Sigmoid colon (tissue), 7 donors: Measurements from ENCODE around the gene GPR3. TPM values are rescaled to one million over a fixed set of nuclear protein-coding genes. Genes with fewer than 3 reads are reported as not detected.
"Not testable (repeated sequence)": the region's sequence is repeated elsewhere in the genome, so short reads cannot be mapped to it uniquely, and the experiment has no call there.

Source experiments
- DNase-seq: peaks from one replicate; pipeline ENCODE4 v3.0.0-alpha.2; 2019
- H3K27ac ChIP-seq, 4 donors: fragments of 200-600 bp; sonication (generic); one replicate each; pipeline ENCODE4 v1.5.1; 2016 to 2019; ENCODE audit warnings: mild to moderate bottlenecking in 1 of 4
- H3K27me3 ChIP-seq, 3 donors: fragments of 200-600 bp; sonication (generic); one replicate each; pipeline ENCODE4 v1.5.1; 2019; ENCODE audit warnings: mild to moderate bottlenecking in 1 of 3
- H3K36me3 ChIP-seq, 4 donors: fragments of 200-600 bp; sonication (generic); one replicate each; pipeline ENCODE4 v1.5.1; 2016 to 2019
- H3K4me1 ChIP-seq, 4 donors: fragments of 200-600 bp; sonication (generic); one replicate each; pipeline ENCODE4 v1.5.1; 2017 to 2019
- H3K4me3 ChIP-seq, 4 donors: fragments of 200-600 bp; sonication (generic); one replicate each; pipeline ENCODE4 v1.5.1; 2017 to 2019; ENCODE audit warnings: mild to moderate bottlenecking in 2 of 4, moderate library complexity in 1 of 4
- H3K9me3 ChIP-seq, 4 donors: fragments of 200-600 bp in 3 of 4; sonication (generic) in 3 of 4; one replicate each; pipeline versions ENCODE4 v1.5.1 to v1.6.1; 2013 to 2019
- CTCF ChIP-seq, 4 experiments: fragments of 450-650 bp in 3 of 4; fragments of 200-600 bp in 1 of 4; IDR thresholded peaks; one replicate each; pipeline ENCODE4 v1.5.1; 2016 to 2019; ENCODE audit warnings: antibody characterized with exemption in 4 of 4, mild to moderate bottlenecking in 3 of 4, moderate library complexity in 2 of 4
- EP300 ChIP-seq, 4 donors: sonication (generic); formaldehyde crosslinking; IDR thresholded peaks; one replicate each; pipeline ENCODE4 v1.6.1; 2017; ENCODE audit warnings: antibody characterized with exemption in 4 of 4
- POLR2A ChIP-seq, 2 donors: fragments of 450-650 bp; IDR thresholded peaks; one replicate each; pipeline ENCODE4 v1.6.1; 2016; ENCODE audit warnings: antibody characterized with exemption in 2 of 2, mild to moderate bottlenecking in 2 of 2, moderate library complexity in 2 of 2
- POLR2AphosphoS5 ChIP-seq, 4 donors: sonication (generic); formaldehyde crosslinking; IDR thresholded peaks; one replicate each; pipeline ENCODE4 v1.6.1; 2017; ENCODE audit warnings: antibody characterized with exemption in 4 of 4
- WGBS, 2 donors: extraction: QIAGEN DNeasy Blood & Tissue Kit; methylation state at CpG; one replicate each; pipeline ENCODE4 v1.1.7; 2013; 5-methylcytosine and 5-hydroxymethylcytosine counted together
- intact Hi-C: fragments of 100-400 bp; cut with DNase I; formaldehyde crosslinking; loops from one replicate; pipeline ENCODE4 v1.15.1; 2023
- polyA plus RNA-seq, 3 donors: library from polyadenylated mRNA; stranded (reverse); fragments of 200-250 nt; gene quantifications; one replicate each; pipeline ENCODE4 v1.2.3, GENCODE V29; 2013
- total RNA-seq, 4 donors: library from RNA; depleted of rRNA; stranded (reverse); fragments of >200 nt; gene quantifications; one replicate each; pipeline ENCODE4 v1.1.0, GENCODE V29; 2016
- donor health status: healthy with polysubstance abuse.
- donor health status: Bipolar disorder and iron deficiency.
- donor health status: healthy.

GPR3 gene
- total and polyA plus RNA-seq, 7 donors = 0.36 to 2.0 (median 0.54) TPM; not detected in 4

DNA sequence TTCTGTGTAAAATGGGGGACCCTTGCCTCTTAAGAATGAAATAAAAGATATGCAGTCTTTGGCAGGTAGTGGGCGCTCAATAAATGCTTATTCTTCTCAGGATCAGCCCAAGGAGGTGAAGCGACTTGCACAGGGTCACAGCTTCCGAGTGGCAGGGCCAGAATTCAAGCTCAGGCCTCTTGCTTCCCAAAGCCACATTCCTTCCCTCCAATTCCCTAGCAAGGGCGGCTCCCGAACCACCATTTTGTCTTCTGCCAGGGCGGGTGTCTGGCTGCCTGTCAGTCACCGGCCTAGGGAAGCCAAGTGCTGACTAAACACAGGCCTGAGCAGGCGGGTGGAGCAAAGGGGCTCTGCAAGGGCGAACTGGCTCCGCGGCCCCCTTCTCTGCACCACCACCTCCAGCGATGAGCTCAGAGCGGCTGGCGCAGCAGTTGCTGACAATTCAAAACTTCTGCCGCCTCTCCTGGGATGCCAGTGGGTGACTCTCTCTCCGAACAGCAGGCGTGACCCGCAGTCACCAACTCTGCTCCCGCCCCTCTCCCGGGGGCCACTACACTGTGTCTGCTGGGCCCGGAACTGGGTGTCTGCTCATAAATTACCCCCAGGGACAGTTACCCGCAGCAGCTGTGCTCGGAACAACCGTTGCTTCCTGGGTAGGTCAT is 10.8 kb downstream of the GPR3 start:
- peak overlapping the region; percentile 79 to 88 (median 81) for H3K27ac ChIP-seq
- H3K9me3 ChIP-seq = no peaks in the 10 kb centered on the region
- peak overlapping the region in 2 of 4 donors; percentile 16 to 21 for H3K4me3 ChIP-seq
- no peaks in the 10 kb centered on the region for H3K27me3 ChIP-seq
- 34 to 70% methylated on average over 24 of the region's 24 CpGs for WGBS, 2 donors
- peaks cover 5 to 22% (median 19%) of the 10 kb centered on the region in 4 donors for H3K36me3 ChIP-seq
- TF ChIP-seq POLR2A (IDR thresholded peaks at IDR 0.05) (no peak), POLR2AphosphoS5 (IDR thresholded peaks at IDR 0.05) (peak in 3 of 4 donors; percentile 35 to 50 (median 41))
- intact Hi-C loops = loop anchor here (5.0 kb wide), 2 partner anchors 154 to 259 kb away; no protein-coding TSS in a partner anchor
- peak; percentile 91 for DNase-seq
- peaks cover 0 to 83% (median 67%) of the 10 kb centered on the region in 4 donors for H3K4me1 ChIP-seq

- Histone ChIP-seq H3K36me3 (peaks cover 5 to 30% (median 25%) of the 10 kb centered on the region in 4 donors), H3K27ac (peak overlapping the region; percentile 79 to 88 (median 81)), H3K4me1 (peaks cover 0 to 76% (median 66%) of the 10 kb centered on the region in 4 donors), H3K27me3 (no peaks in the 10 kb centered on the region), H3K9me3 (no peaks in the 10 kb centered on the region), H3K4me3 (no peak overlapping the region)
- no peak for DNase-seq
- intact Hi-C loops = loop anchor here (5.0 kb wide), 2 partner anchors 153 to 258 kb away; no protein-coding TSS in a partner anchor
- TF ChIP-seq EP300 (IDR thresholded peaks at IDR 0.05) = no peak
- TF ChIP-seq POLR2A (IDR thresholded peaks at IDR 0.05) = no peak
- no peak for TF ChIP-seq POLR2AphosphoS5 (IDR thresholded peaks at IDR 0.05)
- TF ChIP-seq CTCF (IDR thresholded peaks at IDR 0.05) = no peak
Measured at GRCh38 chr1:27403931-27404330, 11.5 kb downstream of the GPR3 start.

DNA sequence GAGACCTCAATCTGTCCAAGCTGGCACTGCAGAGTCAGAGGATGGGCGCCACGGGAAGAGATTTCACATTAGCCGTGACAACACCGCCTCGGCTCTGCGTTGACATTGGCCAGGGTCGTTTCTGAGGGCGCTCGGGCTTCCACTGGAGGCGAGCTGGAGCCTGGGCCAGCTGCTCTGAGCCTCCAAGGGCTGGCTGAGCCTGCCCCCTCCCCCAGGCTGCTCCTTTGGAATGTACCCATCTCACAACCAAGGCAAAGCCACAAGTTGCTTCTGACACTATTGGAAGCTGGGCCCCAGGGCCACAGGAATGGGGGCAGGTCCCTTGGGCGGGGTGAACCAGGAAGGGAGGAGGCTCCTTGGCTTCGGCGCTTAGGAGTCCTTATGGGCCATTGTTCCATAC is 12.7 kb downstream of the GPR3 start:
- Histone ChIP-seq H3K36me3 (peaks cover 10 to 41% (median 33%) of the 10 kb centered on the region in 4 donors), H3K9me3 (no peaks in the 10 kb centered on the region), H3K27me3 (no peaks in the 10 kb centered on the region), H3K27ac (peak overlapping the region; percentile 79 to 88 (median 81)), H3K4me1 (peaks cover 0 to 65% (median 57%) of the 10 kb centered on the region in 4 donors), H3K4me3 (no peak overlapping the region)
- DNase-seq = no peak
- TF ChIP-seq POLR2A (IDR thresholded peaks at IDR 0.05) (no peak), POLR2AphosphoS5 (IDR thresholded peaks at IDR 0.05) (peak in 1 of 4 donors; percentile 62), EP300 (IDR thresholded peaks at IDR 0.05) (no peak)
- intact Hi-C loops = no loop called here
- WGBS, 2 donors = 77 to 78% methylated on average over 13 of the region's 13 CpGs

- intact Hi-C loops, H3K27me3 ChIP-seq, H3K4me3 ChIP-seq, H3K9me3 ChIP-seq, DNase-seq: not testable (repeated sequence)
- 83 to 85% methylated on average over 17 of the region's 18 CpGs for WGBS, 2 donors
- peak overlapping the region; percentile 79 to 88 (median 81) for H3K27ac ChIP-seq
- H3K4me1 ChIP-seq = peaks cover 0 to 61% (median 55%) of the 10 kb centered on the region in 4 donors
- H3K36me3 ChIP-seq = peaks cover 16 to 48% (median 40%) of the 10 kb centered on the region in 4 donors
Measured at GRCh38 chr1:27405598-27406361, 13.4 kb downstream of the GPR3 start.

DNA sequence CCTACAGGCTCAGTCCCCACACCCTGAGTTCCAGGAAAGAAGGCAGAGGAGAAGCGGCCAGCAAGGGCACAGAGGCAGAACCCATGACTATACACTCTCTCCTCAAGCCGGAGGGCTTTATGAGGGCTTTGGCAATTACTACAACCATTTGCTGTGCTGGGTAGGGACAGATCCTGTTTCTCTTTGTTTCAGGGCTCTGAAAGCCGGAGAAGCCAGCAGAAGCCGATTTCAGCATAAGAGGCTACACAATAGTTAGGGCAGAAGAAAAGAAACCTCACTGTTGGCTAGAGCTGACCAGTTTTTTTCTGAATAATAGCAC is 13.9 kb downstream of the GPR3 start:
- intact Hi-C loops = no loop called here
- H3K4me1 ChIP-seq = peaks cover 0 to 57% (median 54%) of the 10 kb centered on the region in 4 donors
- 65 to 77% methylated on average over 4 of the region's 4 CpGs for WGBS, 2 donors

GRCh38 chr1:27406791-27407190 is 14.4 kb downstream of the GPR3 start:
- H3K9me3 ChIP-seq, H3K4me3 ChIP-seq, DNase-seq, H3K27me3 ChIP-seq, intact Hi-C loops: not testable (repeated sequence)
- H3K27ac ChIP-seq = peak overlapping the region; percentile 79 to 88 (median 81)
- peaks cover 0 to 52% (median 51%) of the 10 kb centered on the region in 4 donors for H3K4me1 ChIP-seq
- WGBS, 2 donors = 62 to 78% methylated on average over 2 of the region's 2 CpGs
- peaks cover 17 to 58% (median 50%) of the 10 kb centered on the region in 4 donors for H3K36me3 ChIP-seq

More for the DNA sequence above, 13.9 kb downstream of the GPR3 start:
- DNase-seq = no peak
- Histone ChIP-seq H3K27ac (peak overlapping the region; percentile 79 to 88 (median 81)), H3K27me3 (no peaks in the 10 kb centered on the region), H3K9me3 (no peaks in the 10 kb centered on the region), H3K36me3 (peaks cover 17 to 54% (median 45%) of the 10 kb centered on the region in 4 donors), H3K4me3 (no peak overlapping the region)
- TF ChIP-seq POLR2AphosphoS5 (IDR thresholded peaks at IDR 0.05) (no peak), POLR2A (IDR thresholded peaks at IDR 0.05) (no peak), EP300 (IDR thresholded peaks at IDR 0.05) (no peak), CTCF (IDR thresholded peaks at IDR 0.05) (no peak)
